Activated CD8-positive, alpha-beta memory T cell treated with anti-CD3 and anti-CD28 coated beads for 1 hour (primary cell): Measurements from ENCODE around the gene CLRN3.

Source experiments
- DNase-seq, 2 donors: peaks; one replicate each; pipeline ENCODE4 v3.0.0-alpha.2; 2020; ENCODE audit warnings: low read depth in 1 of 2; ENCODE audit errors: extremely low read depth in 1 of 2

CLRN3 gene, protein sequence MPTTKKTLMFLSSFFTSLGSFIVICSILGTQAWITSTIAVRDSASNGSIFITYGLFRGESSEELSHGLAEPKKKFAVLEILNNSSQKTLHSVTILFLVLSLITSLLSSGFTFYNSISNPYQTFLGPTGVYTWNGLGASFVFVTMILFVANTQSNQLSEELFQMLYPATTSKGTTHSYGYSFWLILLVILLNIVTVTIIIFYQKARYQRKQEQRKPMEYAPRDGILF

DNA sequence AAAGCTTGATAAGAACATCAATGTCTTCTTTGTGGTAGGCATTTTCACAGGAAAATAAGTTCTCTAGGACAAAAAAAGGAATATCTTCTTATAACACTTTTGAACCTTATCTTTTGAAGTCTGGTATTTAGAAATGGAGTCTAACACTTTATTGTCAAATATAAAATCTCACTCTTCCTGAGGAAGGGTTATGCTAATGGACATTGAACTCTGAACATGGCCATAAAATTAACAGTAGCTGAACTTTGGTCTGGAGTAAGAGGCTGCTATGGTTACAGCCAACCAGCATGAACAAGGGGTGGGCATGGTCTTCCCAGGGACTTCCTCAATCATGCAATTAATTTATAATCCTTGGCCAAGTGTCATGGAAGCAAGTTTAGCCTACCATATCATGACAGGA lies at the start of gene CLRN3:
TSS of gene CLRN3 (minus strand) at position 199 of the 400 bp plus-strand sequence. CDS start at position 42, 157 bp downstream.
- no peak for DNase-seq

DNA sequence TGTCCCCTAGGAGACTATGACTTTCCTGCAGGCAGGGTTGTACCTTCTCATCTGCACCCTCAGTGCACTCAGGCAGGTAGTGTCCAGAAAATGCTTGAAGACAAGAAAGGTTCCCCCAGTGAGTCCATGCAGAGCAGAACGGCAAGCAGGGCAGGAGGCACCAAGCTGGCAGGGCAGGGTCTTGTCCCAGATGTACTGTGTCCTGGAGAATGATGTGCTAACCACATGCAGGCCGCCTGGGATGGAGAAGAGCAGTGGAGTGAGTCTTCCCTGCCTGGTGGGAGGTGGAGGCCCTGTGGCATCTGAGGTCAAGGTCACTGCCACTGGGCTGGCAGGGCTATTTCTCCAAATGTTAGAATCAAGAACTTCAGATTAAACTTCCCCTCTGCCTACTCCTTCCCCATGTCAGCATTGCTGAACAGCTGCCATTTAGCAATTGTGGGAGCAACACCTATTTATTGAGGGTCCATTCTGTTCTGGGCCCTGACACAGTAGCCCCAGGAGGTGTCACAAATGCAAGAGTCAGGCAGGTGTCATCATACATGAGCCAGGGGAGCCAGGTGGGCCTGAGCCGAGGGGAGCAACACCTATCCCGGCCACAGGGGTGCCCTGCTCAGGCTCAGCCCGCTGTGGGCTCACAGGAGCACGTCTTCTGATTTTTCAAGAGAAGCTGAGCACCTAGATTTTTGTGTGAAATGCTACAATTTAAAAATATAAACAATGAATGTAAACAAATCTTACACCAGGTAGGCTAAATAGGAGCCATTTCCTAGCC lies 48.3 kb upstream of the CLRN3 start:
- no peak for DNase-seq

DNA sequence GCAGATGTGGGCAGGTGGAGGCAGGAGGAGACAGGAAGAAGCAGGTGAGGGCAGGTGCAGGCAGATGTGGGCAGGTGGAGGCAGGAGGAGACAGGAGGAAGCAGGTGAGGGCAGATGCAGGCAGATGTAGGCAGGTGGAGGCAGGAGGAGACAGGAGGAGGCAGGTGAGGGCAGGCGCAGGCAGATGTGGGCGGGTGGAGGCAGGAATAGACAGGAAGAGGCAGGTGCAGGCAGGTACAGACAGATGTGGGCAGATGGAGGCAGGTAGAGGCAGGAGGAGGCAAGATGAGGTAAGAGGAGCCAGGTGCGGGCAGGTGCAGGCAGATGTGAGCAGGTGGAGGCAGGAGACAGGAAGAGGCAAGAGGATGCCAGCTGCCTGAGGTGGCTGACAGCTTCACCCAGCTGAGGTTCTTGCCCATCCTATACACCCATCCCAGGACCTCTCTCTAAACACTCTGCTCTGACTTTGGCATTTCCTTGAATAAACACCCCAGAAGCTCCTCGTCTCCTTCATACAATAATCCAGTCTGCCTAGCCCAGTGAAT lies 47.1 kb upstream of the CLRN3 start:
- DNase-seq = no peak

DNA sequence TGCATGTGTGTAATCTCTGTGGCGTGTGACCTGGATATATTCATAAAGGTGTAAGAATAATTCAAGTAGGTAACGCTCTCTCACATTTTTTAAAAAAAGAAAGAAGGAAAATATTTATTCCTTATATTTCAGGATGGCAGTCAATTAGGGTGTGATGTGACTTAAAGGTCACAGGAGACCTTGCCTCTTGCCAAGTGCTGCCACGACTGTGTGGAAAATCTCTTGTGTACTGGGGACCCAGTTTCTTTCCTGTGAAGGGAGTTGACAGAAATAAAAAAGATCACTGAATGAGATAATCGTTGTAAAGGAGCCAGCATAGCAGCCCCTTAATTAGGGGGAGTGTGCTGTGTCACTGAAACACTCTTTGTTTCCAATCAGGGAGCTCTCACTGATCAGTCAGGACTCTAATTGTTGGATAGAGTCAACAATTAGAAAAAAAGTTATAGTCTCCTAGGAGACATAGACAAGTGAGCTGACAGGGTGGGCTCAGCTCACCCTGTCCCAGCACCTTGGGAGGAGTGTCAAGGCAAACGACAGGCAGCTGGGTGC lies 45.2 kb upstream of the CLRN3 start:
- DNase-seq = no peak

DNA sequence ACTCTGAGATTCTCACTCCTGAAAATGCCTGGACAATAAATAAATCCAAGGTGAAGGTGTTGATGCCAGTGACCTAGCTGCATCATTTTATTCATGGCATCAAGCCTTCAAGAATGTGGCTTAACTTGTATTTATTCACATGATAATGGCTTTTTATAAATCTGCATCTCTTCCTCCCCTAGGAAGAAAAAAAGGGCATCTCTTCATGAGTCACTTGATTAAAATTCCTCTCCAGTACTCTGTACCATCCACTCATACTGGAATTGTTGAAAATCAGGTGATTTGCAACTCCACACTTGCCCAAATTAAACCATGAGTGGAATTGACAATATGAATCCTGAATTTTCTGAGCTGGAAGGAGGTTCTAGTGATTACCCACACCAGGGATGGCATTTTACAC lies 44.3 kb upstream of the CLRN3 start:
- no peak for DNase-seq

DNA sequence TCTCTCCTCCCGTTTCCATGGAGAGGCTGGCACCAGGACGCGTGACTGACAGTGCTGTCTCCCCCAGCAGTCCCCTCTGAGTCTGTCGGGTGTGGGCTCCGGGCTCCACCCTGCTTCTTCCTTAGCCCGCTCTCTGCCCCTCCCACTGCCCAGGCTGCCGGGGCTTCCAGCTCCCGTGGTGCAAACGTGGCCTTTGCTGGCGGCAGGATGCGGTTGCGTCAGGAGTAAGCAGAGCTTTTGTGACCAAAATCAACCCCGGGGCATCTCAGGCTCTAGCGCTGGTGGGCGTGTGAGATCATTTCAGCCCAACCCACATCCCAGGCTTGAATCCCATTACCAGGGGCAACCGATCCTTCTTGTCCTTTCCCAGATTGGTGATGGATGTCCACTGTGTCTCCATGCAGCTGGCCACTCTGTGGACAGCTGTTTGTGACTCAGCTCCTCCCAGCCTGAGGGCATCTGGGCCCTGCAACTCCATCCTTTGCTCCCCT lies 42.4 kb upstream of the CLRN3 start:
- DNase-seq = no peak

DNA sequence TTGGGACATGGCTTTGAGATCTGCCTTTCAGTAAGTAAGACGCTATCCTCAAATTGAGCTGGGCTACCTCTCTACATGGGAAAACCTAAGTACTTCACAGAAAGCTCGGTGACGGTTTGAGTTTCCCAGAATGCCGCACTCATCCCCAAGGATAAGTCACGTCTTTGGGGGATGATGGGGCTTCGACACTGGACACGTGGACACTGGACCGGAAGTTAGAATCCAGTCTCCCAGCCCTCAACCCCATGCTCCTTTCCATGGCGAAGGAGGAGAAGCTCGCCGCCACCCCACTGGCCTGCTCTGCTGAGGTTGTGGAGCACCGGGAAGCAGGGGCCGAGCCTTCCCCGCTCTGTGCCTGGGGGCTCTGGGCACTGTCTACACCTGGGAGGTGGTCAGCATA lies 41.6 kb upstream of the CLRN3 start:
- no peak for DNase-seq

DNA sequence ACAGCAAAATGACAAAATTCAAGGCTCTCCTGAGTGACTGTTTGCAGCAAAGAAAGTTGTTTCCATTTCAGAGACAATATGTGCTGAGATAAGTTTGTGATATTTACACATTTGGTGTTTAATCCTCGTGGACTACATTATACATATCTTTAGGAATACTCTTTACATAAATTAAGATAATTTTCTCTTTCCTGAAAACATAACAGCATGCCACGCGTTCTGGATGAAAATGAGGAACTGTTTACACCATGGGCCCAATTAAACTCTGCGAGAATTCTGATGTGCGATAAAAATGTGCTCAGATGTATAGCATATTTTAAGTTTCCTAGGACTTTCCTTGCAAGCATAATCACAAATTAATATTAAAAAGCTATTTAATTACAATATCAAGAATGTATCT lies 40.5 kb upstream of the CLRN3 start:
- no peak for DNase-seq

DNA sequence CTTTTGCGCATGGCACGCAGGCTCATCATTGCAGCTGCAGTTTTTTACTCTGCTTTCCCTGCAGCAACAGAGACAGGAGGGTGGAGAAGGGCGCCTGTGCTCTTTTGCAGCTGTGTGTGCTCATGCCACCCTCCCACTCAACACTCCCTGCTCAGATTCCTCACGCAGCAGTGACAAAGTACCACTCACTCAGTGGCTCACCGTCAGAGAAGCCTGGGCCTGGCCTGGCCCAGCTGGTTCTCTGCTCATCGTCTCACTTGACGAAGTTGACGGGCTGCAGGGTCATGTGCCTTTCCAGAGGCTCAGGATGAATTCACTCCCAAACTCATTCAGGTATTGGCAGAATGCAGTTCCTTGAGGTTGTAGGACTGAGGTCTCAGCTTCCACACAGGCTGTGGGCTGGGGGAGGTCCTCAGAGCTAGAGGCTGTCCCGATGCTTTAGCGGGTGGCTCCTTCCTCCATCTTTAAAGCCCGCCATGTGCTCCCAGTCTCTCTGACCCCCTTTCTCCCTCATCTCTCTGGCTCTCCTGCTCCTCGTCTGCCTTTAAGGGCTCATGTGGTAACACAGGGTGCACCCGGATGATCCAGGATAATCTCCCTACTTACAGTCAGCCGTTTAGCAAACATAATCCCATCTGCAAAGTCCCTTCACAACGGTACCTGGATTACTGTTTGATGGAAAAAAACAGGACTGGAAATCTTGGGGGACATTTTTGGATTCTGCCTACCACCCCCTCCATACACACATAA lies 40.0 kb upstream of the CLRN3 start:
- DNase-seq = no peak

DNA sequence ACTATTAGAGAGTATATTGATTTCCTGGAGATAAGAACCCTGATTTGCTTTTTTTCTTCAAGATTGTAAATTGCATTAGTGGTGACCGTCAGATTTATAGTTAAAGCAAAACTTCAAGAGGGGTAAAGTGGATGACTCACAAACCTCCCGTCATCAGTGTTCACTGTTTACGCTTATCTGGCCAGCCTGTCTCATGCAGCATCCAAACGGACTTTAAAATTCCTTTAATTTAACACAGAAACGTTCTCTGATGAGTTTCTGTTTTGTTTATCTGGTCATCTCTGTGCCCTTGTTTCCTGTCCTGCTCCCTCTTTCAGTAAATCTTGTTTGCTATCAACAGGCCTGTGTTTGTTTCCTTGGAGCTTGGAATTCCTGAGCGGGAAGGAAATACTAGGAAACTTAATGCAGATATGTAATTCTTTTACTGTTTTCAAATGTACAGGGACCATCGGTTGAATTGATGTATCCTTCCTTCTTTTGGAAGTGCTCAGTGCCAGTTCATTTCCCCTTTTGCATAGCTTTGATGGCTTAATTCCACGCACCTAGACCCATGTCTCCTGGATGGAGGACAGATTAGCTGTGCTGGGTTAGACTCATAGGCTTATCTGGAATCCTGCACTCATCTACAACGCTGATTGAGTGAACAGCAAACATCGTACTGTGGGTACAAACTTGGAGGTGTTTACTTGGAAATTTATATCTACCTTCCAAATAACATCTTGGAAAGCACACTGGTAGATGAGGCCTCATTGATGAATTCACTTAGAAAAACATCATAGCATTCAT lies 35.5 kb upstream of the CLRN3 start:
- no peak for DNase-seq

DNA sequence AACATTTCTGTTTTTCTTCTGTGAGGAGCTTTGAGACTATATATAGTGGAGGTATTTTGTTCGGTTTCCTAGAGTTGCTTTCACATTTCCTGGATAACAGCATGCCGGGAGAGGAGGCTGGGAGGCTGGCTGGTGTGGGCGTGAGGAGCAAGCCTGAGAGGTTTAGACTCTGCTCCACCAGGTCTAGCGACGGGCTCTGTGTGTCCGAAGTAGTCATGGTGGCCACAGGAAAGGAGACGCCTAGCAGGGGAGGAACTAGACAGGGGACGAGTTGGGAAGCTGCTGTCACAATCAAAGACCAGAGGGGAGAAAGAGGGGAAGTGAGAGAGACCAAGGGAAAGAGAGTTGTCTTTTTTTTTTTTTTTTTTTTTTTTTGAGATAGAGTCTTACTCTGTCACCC lies 33.7 kb upstream of the CLRN3 start:
- no peak for DNase-seq

DNA sequence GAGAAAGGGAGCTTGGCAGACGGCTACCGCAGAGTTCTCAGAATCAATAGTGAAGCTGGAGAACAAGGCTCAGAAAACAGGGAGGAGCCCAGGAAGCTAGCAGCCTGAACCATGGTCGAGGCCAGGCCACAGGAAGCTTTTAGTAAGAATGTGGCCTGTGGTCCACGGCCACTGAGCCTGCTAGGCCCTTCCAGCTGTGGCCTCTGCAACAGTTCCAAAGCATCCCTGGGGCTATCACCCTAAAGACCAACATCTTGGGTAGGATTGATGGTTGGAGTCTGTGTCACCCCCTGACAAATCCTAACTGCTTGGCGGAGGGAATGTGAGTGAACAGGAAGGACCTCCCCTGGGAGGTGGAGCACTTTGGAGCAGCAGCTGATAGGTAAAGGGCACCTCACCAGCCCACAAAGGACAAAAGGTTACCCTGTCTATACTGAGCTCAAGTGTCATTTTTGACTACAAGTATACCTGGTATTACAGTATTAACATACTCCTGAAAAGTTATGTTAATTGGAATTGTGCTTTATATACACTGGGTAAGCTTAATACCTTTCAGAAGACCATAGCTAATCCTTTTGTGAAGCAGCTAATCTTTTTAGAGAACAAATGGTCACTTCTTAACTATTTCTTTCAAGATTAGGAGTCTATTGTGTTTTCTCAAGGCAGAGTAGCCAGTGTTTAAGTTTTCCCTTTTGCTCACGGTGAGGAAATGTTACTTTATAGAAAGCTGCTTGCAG lies 32.9 kb upstream of the CLRN3 start:
- no peak for DNase-seq

DNA sequence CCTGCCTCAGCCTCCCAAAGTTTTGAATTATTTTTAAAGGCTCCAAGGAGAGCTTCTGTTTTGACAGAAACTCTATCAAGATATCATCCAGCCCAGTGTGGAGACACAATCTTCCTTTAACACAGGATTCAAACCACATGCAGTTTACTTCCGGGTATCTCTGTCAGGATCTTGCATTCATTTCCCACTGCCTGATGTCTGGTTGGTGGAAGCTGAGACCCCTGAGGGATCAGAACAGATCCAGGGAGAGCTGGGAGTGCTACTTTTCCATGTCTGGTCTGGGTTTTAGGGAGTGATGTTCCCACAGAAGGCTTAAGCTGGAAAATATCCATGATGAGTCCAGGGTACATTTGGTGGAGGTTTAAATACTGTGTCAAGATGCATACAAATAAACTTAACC lies 30.9 kb upstream of the CLRN3 start:
- no peak for DNase-seq

DNA sequence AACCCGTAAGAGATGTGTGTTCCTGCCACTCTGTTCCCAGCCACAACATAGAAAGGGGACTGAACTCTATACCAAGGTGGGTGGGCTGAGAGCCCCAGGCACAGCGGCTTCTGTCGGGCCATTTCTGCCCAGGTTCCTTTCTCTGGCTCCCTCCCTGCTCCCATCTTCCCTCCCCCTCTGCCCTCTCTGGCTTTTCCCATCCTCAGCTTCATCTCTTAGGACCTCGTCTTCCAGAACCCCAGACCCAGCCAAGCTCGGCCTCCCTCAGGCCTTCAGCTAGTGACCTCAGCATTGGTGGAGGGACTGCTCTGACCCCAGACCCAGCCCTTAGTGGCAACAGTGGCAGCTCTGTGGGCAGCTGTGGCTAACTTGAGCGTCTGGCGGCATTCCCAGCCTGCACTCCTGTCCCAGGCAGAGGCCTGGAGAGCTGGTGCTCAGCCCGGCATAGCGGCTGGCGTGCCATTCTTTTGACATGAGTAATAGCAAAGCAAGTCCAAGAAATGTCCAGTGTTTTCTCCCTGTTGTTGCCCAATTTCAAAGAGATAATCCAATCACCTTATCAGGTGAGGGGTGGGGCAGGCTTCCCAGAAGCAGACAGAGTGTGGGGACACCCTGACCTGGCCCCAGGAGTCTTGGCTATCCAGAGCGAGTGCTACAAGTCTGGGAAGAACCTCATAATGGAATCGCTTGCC lies 30.1 kb upstream of the CLRN3 start:
- DNase-seq = no peak

DNA sequence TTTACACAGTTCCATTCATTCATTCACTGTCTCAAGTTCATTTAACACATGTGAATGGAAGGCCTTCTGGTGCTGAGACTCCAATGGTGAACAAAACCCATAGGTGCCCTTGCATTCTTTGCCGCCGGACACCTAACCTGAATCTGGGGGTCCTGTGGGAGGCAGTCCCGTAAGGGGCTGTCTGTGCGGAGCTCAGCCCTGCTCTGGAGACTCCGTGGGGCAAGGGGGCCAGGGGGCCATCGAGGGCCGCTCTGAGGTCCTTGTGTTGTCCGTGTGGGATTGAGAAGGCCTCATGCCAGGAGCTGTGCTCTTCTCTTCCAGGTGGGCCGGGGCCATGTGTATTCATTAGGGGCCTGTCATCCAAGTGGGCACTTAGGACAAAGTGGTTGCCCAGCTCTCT lies 29.5 kb upstream of the CLRN3 start:
- no peak for DNase-seq

DNA sequence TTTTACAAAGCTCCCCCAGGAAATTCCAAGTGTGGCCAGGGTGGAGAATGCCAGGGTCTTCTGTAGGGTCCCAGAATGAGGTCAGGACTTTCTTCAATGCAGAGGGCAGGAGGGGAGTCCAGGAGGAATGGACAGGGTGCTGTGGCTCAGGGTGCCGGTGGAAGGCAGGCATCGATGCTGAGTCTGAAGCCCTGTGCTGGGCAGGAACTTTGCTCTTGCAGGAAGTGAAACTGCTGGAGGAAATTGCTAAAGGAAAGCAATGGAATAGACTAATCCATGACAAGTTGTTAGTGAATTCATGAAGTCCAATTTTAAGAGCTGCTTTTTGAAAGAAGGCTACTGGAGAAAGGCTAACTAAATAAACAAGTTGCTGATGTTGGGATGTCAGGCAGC lies 29.0 kb upstream of the CLRN3 start:
- DNase-seq = no peak

DNA sequence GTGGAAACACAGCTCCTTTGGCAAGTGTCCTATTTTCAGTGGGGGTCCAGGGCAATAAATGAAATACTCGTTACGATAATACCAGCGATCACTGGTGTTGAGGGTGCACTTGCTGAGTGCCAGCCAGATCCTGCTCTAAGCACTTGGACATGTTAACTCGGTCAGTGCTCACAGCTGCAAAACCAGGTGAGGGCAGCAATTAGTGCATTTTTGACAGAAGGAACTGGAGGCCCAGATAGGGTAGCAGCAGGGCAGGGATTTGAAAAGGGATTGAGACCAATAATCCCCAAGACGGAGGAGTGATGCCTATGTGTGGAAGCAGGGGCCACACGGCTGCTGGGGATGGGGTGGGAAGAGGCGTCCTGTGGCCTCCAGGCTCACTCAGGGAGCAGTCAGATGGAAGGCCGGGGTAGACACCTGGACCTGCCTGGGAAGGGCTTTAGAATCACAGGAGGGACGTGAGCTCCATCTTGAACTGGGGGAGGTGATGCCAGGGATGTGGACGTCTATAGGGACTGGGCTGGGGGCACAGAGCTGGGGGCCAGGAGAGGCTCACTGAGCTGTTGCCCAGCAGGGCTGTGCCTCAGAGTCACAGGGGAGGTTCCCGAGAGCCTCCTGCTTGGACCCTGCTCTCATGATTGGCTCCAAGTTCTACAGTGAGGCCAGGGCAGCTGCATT lies 28.5 kb upstream of the CLRN3 start:
- no peak for DNase-seq

DNA sequence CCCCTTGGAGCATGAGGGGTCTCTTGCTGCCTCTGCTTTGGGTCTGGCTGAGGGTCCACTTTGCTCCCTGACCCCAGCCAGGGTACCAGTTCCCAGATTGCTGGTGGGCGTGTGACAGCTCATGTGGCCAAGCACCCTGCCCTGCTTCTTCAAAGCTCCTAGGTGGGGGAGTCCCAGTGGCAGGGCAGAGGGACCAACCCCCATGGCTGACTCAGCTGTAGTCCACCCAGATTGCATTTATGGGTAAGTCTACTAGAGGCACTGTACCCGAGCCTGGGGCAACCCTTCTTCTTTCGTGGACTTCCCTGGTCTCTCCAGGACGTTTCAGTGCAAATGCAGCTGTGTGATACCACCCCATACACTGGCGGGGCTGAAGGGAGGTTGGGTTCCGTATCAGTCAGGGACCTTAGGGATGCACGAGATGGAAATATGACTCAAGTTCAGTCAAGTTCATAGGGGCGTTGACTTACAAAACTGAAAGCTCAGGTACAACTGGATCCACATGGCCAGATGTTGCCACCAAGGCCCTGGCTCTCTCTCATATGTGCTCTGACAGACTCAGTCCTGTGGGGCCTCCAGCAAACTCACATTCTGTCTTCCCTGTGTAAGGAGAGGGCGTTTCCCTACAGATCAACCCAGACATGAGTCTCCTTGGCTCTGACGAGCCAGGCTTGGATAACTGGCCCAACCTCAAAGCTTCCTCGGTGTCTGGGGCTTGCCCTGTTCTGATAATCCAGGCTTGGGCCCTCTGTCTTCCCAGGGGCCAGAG lies 27.7 kb upstream of the CLRN3 start:
- no peak for DNase-seq
